A673 (cell line): Measurements from ENCODE around the gene TNRC6A.

ENCODE experiments used
- CTCF ChIP-seq: fragments of 300-800, 200-600 bp; sonication (generic); conservative IDR thresholded peaks from 2 replicates; pipeline ENCODE4 v1.5.1; 2017; ENCODE audit warnings: low read depth, mild to moderate bottlenecking, antibody characterized with exemption, low read length, moderate library complexity, mixed read lengths
- EZH2 ChIP-seq: fragments of 200-600 bp; sonication (generic); IDR thresholded peaks from 2 replicates; pipeline ENCODE4 v1.6.1; 2017; ENCODE audit warnings: borderline replicate concordance, low read depth, mild to moderate bottlenecking, mixed read lengths, antibody characterized with exemption, low read length; ENCODE audit not compliant: poor library complexity, severe bottlenecking

GRCh38 chr16:24816688-24817087 lies 87.2 kb downstream of the TNRC6A start:
- TF ChIP-seq CTCF: no peak
- no peak for TF ChIP-seq EZH2
